NCI-H128 (cell line): ENCODE results near the gene FOXR2.

ENCODE experiments used
- DNase-seq: peaks from one replicate; lab custom pipeline; 2025; ENCODE audit not compliant: unreplicated experiment; lab: John Stamatoyannopoulos, UW

The FOXR2 gene

GRCh38 chrX:55623100-55623499 lies at the start of gene FOXR2:
Gene FOXR2 (plus strand): TSS chrX:55623400. CDS start chrX:55623712, 312 bp downstream.
- DNase-seq: no peak

- DNase-seq: no peak
Observed at GRCh38 chrX:55579115-55579514, 44.1 kb upstream of the FOXR2 start.

- no peak for DNase-seq
Observed at GRCh38 chrX:55582447-55582846, 40.8 kb upstream of the FOXR2 start.

- no peak for DNase-seq
Observed at GRCh38 chrX:55593296-55593695, 29.9 kb upstream of the FOXR2 start.

GRCh38 chrX:55593756-55594257 lies 29.4 kb upstream of the FOXR2 start:
- no peak for DNase-seq

GRCh38 chrX:55598333-55598732 lies 24.9 kb upstream of the FOXR2 start:
- DNase-seq: no peak

- DNase-seq: no peak
Observed at GRCh38 chrX:55619547-55619946, 3.7 kb upstream of the FOXR2 start.

- DNase-seq: no peak
Observed at GRCh38 chrX:55624403-55624802, 1.2 kb downstream of the FOXR2 start.

GRCh38 chrX:55636109-55636508 lies 12.9 kb downstream of the FOXR2 start:
- DNase-seq: no peak

- DNase-seq: no peak
Observed at GRCh38 chrX:55638933-55639332, 15.7 kb downstream of the FOXR2 start.

GRCh38 chrX:55640854-55641253 lies 17.7 kb downstream of the FOXR2 start:
- no peak for DNase-seq

- DNase-seq: no peak
Observed at GRCh38 chrX:55648434-55648833, 25.2 kb downstream of the FOXR2 start.

- no peak for DNase-seq
Observed at GRCh38 chrX:55659931-55660330, 36.7 kb downstream of the FOXR2 start.

GRCh38 chrX:55663584-55663983 lies 40.4 kb downstream of the FOXR2 start:
- no peak for DNase-seq

- DNase-seq: no peak
Observed at GRCh38 chrX:55668084-55668483, 44.9 kb downstream of the FOXR2 start.
